Activated B cell treated with CpG ODN at 0.5 μM for 24 hours (primary cell): ENCODE data around the gene APOL3. TPM values are rescaled to one million over a fixed set of nuclear protein-coding genes. Genes with fewer than 3 reads are reported as not detected.
A peak's percentile ranks its signal among the peaks of the same experiment; 100 is the strongest.
"Not testable (repeated sequence)": the region's sequence is repeated elsewhere in the genome, so short reads cannot be mapped to it uniquely, and the experiment has no call there.

Experiments
- ATAC-seq: fragments of 200-7000 bp; cut with Tn5 transposase; one replicate; pipeline ENCODE4 v1.10.0; 2021; ENCODE audit warnings: low read depth, mild to moderate bottlenecking, moderate library complexity
- CTCF ChIA-PET: fragments of 350-600 bp; sonication (Branson Sonifier 250); formaldehyde crosslinking; loops from one replicate; lab custom pipeline; 2021; ENCODE audit warnings: antibody characterized with exemption; lab: Charles Lee
- POLR2A ChIA-PET: fragments of 350-600 bp; sonication (Branson Sonifier 250); formaldehyde crosslinking; loops from one replicate; lab custom pipeline; 2021; ENCODE audit warnings: antibody characterized with exemption; lab: Charles Lee
- DNase-seq: peaks from one replicate; pipeline ENCODE4 v3.0.0; 2022
- H3K27ac Mint-ChIP-seq: one replicate; pipeline ENCODE4 v1.8.0; 2020; ENCODE audit warnings: mixed read lengths
- H3K27me3 Mint-ChIP-seq: one replicate; pipeline ENCODE4 v1.8.0; 2021; ENCODE audit warnings: mixed read lengths
- H3K36me3 Mint-ChIP-seq: one replicate; pipeline ENCODE4 v1.8.0; 2021; ENCODE audit warnings: low read depth, mixed read lengths
- H3K4me1 Mint-ChIP-seq: one replicate; pipeline ENCODE4 v1.8.0; 2021; ENCODE audit warnings: mixed read lengths
- H3K4me3 Mint-ChIP-seq: one replicate; pipeline ENCODE4 v1.8.0; 2020; ENCODE audit warnings: mild to moderate bottlenecking, mixed read lengths
- H3K9me3 Mint-ChIP-seq: one replicate; pipeline ENCODE4 v1.8.0; 2020; ENCODE audit warnings: mixed read lengths
- intact Hi-C: fragments of 100-400 bp; cut with micrococcal nuclease; formaldehyde crosslinking; loops from one replicate; pipeline ENCODE4 v1.15.1; 2024
- total RNA-seq: library from RNA; stranded (reverse); gene quantifications from 2 replicates; pipeline ENCODE4 v1.2.3, GENCODE V29; 2022
- TF ChIP-seq, protein P1 (sequence below): fragments of 200-600 bp; IDR thresholded peaks from one replicate; pipeline ENCODE4 v1.8.0; 2022; ENCODE audit warnings: antibody characterized with exemption, mild to moderate bottlenecking

Gene APOL3
- total RNA-seq, 1 donor from 2014 or later: 38.4 TPM

DNA sequence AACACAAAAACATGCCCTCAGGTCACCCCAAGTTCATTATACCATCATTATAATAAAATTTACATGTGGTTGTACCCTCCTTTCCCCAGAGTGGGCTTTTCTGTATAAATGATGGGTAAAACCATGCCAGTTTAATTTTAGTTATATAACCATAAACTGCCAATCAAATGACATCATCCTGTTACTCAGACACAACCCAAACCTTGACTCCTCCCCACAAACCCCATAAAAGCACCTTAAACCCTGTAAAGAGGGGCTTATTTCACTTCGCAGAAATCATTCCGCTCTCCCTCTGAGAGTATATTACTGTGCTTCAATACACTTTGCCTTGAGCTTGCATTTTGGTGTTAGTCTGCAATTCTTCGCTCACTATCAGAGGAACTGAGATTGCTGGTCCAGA is 5.5 kb upstream of the APOL3 start:
- H3K27me3 Mint-ChIP-seq: no peaks in the 10 kb centered on the region
- CTCF ChIA-PET: no interaction called here
- POLR2A ChIA-PET: no interaction called here
- H3K9me3 Mint-ChIP-seq: peaks cover 4% of the 10 kb centered on the region
- DNase-seq (no peak), ATAC-seq (no peak)
- intact Hi-C loops: no loop called here
- no peak overlapping the region for H3K27ac Mint-ChIP-seq
- peaks cover 52% of the 10 kb centered on the region for H3K4me1 Mint-ChIP-seq
- TF ChIP-seq, protein P1, sequence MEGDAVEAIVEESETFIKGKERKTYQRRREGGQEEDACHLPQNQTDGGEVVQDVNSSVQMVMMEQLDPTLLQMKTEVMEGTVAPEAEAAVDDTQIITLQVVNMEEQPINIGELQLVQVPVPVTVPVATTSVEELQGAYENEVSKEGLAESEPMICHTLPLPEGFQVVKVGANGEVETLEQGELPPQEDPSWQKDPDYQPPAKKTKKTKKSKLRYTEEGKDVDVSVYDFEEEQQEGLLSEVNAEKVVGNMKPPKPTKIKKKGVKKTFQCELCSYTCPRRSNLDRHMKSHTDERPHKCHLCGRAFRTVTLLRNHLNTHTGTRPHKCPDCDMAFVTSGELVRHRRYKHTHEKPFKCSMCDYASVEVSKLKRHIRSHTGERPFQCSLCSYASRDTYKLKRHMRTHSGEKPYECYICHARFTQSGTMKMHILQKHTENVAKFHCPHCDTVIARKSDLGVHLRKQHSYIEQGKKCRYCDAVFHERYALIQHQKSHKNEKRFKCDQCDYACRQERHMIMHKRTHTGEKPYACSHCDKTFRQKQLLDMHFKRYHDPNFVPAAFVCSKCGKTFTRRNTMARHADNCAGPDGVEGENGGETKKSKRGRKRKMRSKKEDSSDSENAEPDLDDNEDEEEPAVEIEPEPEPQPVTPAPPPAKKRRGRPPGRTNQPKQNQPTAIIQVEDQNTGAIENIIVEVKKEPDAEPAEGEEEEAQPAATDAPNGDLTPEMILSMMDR: no peak
- H3K36me3 Mint-ChIP-seq: no peaks in the 10 kb centered on the region
- H3K4me3 Mint-ChIP-seq: no peak overlapping the region

DNA sequence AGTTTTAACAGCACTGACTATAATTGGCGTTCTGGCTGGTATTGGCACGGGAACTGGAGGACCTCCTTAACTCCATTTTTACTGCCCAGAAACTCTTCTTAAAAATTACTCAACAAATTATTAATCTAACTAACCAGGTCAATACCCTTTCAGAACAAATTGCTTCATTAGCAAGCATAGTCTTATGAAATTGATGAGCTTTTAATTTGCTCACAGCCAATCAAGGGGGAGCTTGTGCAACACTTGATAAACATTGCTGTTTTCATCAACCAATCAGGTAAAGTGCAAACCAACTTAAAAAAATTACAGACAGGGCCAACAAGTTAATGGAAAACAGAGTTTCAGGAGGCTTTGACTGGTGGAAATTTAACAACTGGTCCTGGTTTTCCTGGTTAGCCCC is 4.6 kb upstream of the APOL3 start:
- Mint-ChIP-seq H3K4me1 (peaks cover 61% of the 10 kb centered on the region), H3K27me3 (no peaks in the 10 kb centered on the region), H3K36me3 (no peaks in the 10 kb centered on the region), H3K9me3 (peaks cover 4% of the 10 kb centered on the region), H3K4me3 (no peak overlapping the region), H3K27ac (no peak overlapping the region)
- DNase-seq (no peak), ATAC-seq (no peak)
- intact Hi-C loops: no loop called here
- ChIA-PET POLR2A (no interaction called here), CTCF (interaction anchor here (1.3 to 2.1 kb wide), 3 partner anchors 14 to 20 kb away, joined by 3 to 9 read pairs (median 4); no protein-coding TSS in a partner anchor)
- TF ChIP-seq, protein P1: no peak

DNA sequence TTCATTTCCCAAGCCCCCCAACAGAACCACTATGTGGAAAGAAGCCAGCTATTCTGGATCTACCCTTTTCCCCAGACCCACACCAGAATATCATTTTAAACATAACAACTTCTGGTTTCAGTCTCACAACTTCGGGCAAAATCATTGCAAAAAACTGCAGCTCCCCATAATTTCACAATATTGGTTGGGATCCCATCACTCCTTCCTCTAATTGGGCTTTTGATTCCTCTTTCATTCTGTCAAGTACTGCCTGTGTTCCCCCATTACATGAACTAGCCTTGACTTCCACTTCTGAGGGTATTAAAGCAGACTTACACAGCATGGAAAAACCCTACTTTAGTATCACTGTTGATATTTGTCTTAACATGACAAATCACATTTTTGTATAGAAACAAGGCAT is 4.1 kb upstream of the APOL3 start:
- Mint-ChIP-seq H3K36me3 (no peaks in the 10 kb centered on the region), H3K4me1 (peaks cover 66% of the 10 kb centered on the region), H3K27ac (peak overlapping the region; percentile 42), H3K4me3 (no peak overlapping the region), H3K27me3 (no peaks in the 10 kb centered on the region), H3K9me3 (peaks cover 4% of the 10 kb centered on the region)
- ChIA-PET CTCF (interaction anchor here (1.3 to 2.1 kb wide), 3 partner anchors 13 to 20 kb away, joined by 3 to 9 read pairs (median 4); no protein-coding TSS in a partner anchor), POLR2A (no interaction called here)
- no peak for DNase-seq
- TF ChIP-seq, protein P1: no peak
- intact Hi-C loops: loop anchor here (5.0 kb wide), 1 partner anchor 752 kb away; no protein-coding TSS in a partner anchor
- ATAC-seq: no peak

DNA sequence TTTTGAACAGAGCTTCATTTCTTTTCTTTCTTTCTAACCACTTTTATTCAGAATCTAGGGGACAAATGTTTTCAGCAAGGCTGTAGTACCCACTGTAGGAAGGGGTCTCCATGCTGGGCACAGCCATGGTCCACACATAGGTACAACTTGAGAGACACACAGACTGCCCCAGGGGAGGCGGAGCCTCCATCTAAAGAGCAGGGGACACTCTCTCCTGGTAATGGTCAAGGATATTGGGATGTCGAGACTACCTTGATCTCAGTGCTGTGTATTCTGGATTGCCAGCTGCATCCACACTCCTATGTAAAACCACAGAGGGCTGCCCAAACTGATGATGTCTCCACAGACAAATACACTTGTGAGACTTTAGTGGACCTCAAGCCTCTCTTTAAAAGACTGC is 2.9 kb upstream of the APOL3 start:
- intact Hi-C loops: loop anchor here (5.0 kb wide), 1 partner anchor 751 kb away; no protein-coding TSS in a partner anchor
- CTCF ChIA-PET: interaction anchor here (0.7 to 2.1 kb wide), 4 partner anchors 15 to 323 kb away, joined by 3 to 14 read pairs (median 9); no protein-coding TSS in a partner anchor
- no peak overlapping the region for H3K4me3 Mint-ChIP-seq
- POLR2A ChIA-PET: interaction anchor here (0.6 to 2.1 kb wide), 5 partner anchors 14 to 519 kb away, joined by 3 to 6 read pairs (median 5); no protein-coding TSS in a partner anchor
- H3K27ac Mint-ChIP-seq: peak overlapping the region; percentile 95
- ATAC-seq (no peak), DNase-seq (no peak)
- no peaks in the 10 kb centered on the region for H3K27me3 Mint-ChIP-seq
- TF ChIP-seq, protein P1: no peak
- H3K9me3 Mint-ChIP-seq: no peaks in the 10 kb centered on the region
- no peaks in the 10 kb centered on the region for H3K36me3 Mint-ChIP-seq
- H3K4me1 Mint-ChIP-seq: peaks cover 78% of the 10 kb centered on the region

DNA sequence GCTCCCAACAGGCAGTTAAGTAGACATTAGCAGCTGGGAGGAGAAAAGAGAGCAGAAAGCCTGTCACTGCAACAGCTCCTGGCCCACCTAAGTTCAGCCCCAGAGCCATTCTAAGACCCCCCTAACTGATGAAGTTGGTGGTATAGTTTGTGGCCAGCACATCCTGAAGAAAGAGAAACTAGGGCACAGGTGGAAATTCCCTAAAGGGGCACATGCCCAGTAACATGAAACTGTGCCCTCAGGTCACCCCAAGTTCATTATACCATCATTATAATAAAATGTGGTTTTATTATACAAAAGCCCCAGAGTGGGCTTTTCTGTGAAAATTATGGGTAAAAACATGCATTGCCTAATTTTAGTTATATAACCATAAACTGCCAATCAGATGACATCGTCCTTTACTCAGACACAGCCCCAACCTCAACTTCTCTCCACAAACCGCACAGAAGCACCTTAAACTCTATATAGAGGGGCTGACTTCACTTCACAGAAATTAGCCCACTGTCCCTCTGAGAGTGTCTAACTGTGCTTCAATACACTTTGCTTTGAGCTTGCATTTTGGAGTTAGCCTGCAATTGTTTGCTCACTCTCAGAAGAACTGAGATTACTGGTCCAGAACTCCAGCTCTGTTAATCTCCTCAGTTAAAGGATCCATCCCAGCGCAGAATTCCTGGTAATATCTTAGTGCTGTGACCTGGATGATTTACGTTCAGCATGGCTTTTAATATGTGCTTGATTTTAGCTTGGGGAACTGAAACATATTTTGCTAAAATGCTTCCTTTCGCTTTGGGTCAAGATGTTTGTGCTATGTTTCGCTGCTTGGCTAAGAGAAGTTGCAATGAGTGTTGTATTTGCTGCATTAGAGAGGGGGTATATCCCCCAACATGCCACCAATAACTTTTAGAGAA is 1.8 kb upstream of the APOL3 start:
- H3K36me3 Mint-ChIP-seq: no peaks in the 10 kb centered on the region
- ChIA-PET POLR2A (interaction anchor here (0.6 to 2.1 kb wide), 7 partner anchors 11 to 751 kb away, joined by 3 to 7 read pairs (median 3); partner anchors contain the start of gene CSF2RB), CTCF (interaction anchor here (1.1 to 2.1 kb wide), 4 partner anchors 9 to 18 kb away, joined by 3 to 14 read pairs (median 9); no protein-coding TSS in a partner anchor)
- DNase-seq (no peak), ATAC-seq (peak; percentile 65)
- H3K4me1 Mint-ChIP-seq: peaks cover 87% of the 10 kb centered on the region
- H3K4me3 Mint-ChIP-seq: peak overlapping the region; percentile 85
- no peaks in the 10 kb centered on the region for H3K9me3 Mint-ChIP-seq
- H3K27me3 Mint-ChIP-seq: no peaks in the 10 kb centered on the region
- TF ChIP-seq, protein P1: no peak
- intact Hi-C loops: loop anchor here (1.0 to 5.0 kb wide), 2 partner anchors 18 to 750 kb away; no protein-coding TSS in a partner anchor
- peak overlapping the region; percentile 95 for H3K27ac Mint-ChIP-seq

DNA sequence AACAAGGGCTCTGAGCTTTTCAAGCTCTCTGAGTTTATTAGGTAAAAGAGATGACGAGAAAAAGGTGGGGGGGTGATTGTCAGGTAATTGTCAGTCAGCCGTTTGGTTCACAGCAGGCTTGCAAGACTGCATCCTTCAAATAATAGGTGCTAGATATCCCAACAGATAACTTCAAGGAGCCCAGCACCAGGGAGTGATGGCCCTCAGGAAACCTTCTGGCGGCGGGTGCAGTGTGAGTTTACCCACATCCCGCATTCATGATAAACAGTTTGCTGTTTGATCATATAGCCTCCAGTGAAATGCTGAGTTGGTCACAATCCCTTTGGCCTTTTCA is 1.2 kb upstream of the APOL3 start:
- ChIA-PET POLR2A (interaction anchor here (0.7 kb wide), 1 partner anchor 751 kb away, joined by 3 read pairs; the partner anchor contains the start of gene CSF2RB), CTCF (interaction anchor here (1.1 to 1.9 kb wide), 2 partner anchors 9 to 17 kb away, joined by 3 to 7 read pairs; no protein-coding TSS in a partner anchor)
- not testable (repeated sequence) for ATAC-seq, H3K36me3 Mint-ChIP-seq, H3K9me3 Mint-ChIP-seq, DNase-seq, H3K27me3 Mint-ChIP-seq
- Mint-ChIP-seq H3K27ac (peak overlapping the region; percentile 95), H3K4me3 (peak overlapping the region; percentile 85), H3K4me1 (peaks cover 87% of the 10 kb centered on the region)
- intact Hi-C loops: loop anchor here (1.0 to 5.0 kb wide), 2 partner anchors 19 to 749 kb away; no protein-coding TSS in a partner anchor
